ENCODE results near the gene AKIRIN1. TPM values are rescaled to one million over a fixed set of nuclear protein-coding genes. Genes with fewer than 3 reads are reported as not detected.
"Not testable (repeated sequence)": the region's sequence is repeated elsewhere in the genome, so short reads cannot be mapped to it uniquely, and the experiment has no call there.

The AKIRIN1 gene
- total and polyA plus RNA-seq, 12 donors, result 12.9 to 73.8 (median 53.1) TPM

GRCh38 chr1:38962113-38962512 is 29.0 kb upstream of the AKIRIN1 start:
- Histone ChIP-seq H3K4me3 (no peak overlapping the region), H3K9me3 (no peaks in the 10 kb centered on the region), H3K4me1 (peaks cover 0 to 8% (median 0%) of the 10 kb centered on the region in 9 donors), H3K27me3 (no peaks in the 10 kb centered on the region), H3K27ac (no peak overlapping the region), H3K36me3 (no peaks in the 10 kb centered on the region)
- no peak for TF ChIP-seq CTCF (IDR thresholded peaks at IDR 0.05)
- ATAC-seq (no peak), DNase-seq (no peak)
- 58 to 81% methylated on average over 3 of the region's 3 CpGs for WGBS, 2 donors
- intact Hi-C loops (cut with DNase I), result no loop called here

- H3K4me1 ChIP-seq, result peaks cover 0 to 8% (median 0%) of the 10 kb centered on the region in 9 donors
- H3K27ac ChIP-seq, result no peak overlapping the region
- no peaks in the 10 kb centered on the region for H3K36me3 ChIP-seq
- WGBS, 2 donors, result 87 to 88% methylated on average over 7 of the region's 7 CpGs
- H3K4me3 ChIP-seq, result no peak overlapping the region
- intact Hi-C loops (cut with DNase I), result no loop called here
- TF ChIP-seq CTCF (IDR thresholded peaks at IDR 0.05), result no peak
- no peaks in the 10 kb centered on the region for H3K27me3 ChIP-seq
- no peaks in the 10 kb centered on the region for H3K9me3 ChIP-seq
- DNase-seq, result no peak
- ATAC-seq, result no peak
Observed at GRCh38 chr1:38962560-38962959, 28.5 kb upstream of the AKIRIN1 start.

- Histone ChIP-seq H3K27ac (no peak overlapping the region), H3K4me1 (peaks cover 0 to 8% (median 0%) of the 10 kb centered on the region in 9 donors), H3K9me3 (no peaks in the 10 kb centered on the region), H3K4me3 (no peak overlapping the region), H3K27me3 (no peaks in the 10 kb centered on the region), H3K36me3 (no peaks in the 10 kb centered on the region)
- DNase-seq (no peak), ATAC-seq (peak in 1 of 8 donors; percentile 22)
- WGBS, 2 donors, result 62 to 63% methylated on average over 3 of the region's 3 CpGs
- intact Hi-C loops (cut with DNase I), result no loop called here
- TF ChIP-seq CTCF (IDR thresholded peaks at IDR 0.05), result peak in 4 of 9 donors; percentile 13 to 30 (median 22)
Observed at GRCh38 chr1:38964140-38964548, 26.9 kb upstream of the AKIRIN1 start.

GRCh38 chr1:38973145-38973544 is 17.9 kb upstream of the AKIRIN1 start:
- ATAC-seq; DNase-seq; H3K27me3 ChIP-seq; H3K9me3 ChIP-seq; H3K4me1 ChIP-seq; H3K4me3 ChIP-seq; H3K27ac ChIP-seq; intact Hi-C loops (cut with DNase I); H3K36me3 ChIP-seq: not testable (repeated sequence)
- WGBS, 2 donors, result 59 to 69% methylated on average over 6 of the region's 6 CpGs

- Histone ChIP-seq H3K4me1 (peaks cover 0 to 3% (median 0%) of the 10 kb centered on the region in 9 donors), H3K27ac (no peak overlapping the region), H3K27me3 (no peaks in the 10 kb centered on the region), H3K9me3 (peaks cover 0 to 15% (median 4%) of the 10 kb centered on the region in 11 donors), H3K36me3 (no peaks in the 10 kb centered on the region), H3K4me3 (no peak overlapping the region)
- WGBS, 2 donors, result 63 to 67% methylated on average over 13 of the region's 13 CpGs
- DNase-seq, result peak in 1 of 2 donors; percentile 15
- intact Hi-C loops (cut with DNase I), result no loop called here
- peak in 6 of 8 donors; percentile 56 to 87 (median 71) for ATAC-seq
- no peak for TF ChIP-seq CTCF (IDR thresholded peaks at IDR 0.05)
Observed at GRCh38 chr1:38973659-38974437, 17.2 kb upstream of the AKIRIN1 start.

GRCh38 chr1:38977399-38978244 is 13.5 kb upstream of the AKIRIN1 start:
- H3K4me3 ChIP-seq; H3K27me3 ChIP-seq; H3K4me1 ChIP-seq; DNase-seq; H3K27ac ChIP-seq; intact Hi-C loops (cut with DNase I); H3K36me3 ChIP-seq; ATAC-seq: not testable (repeated sequence)
- WGBS, 2 donors, result 89 to 91% methylated on average over 12 of the region's 12 CpGs
- peaks cover 0 to 17% (median 4%) of the 10 kb centered on the region in 11 donors for H3K9me3 ChIP-seq

GRCh38 chr1:38978245-38978542 is 12.9 kb upstream of the AKIRIN1 start:
- peaks cover 0 to 17% (median 4%) of the 10 kb centered on the region in 11 donors for H3K9me3 ChIP-seq
- not testable (repeated sequence) for DNase-seq

More at GRCh38 chr1:38978245-38978542, 12.9 kb upstream of the AKIRIN1 start:
- 93 to 96% methylated on average over 5 to 6 of the region's 6 CpGs for WGBS, 2 donors
- ATAC-seq; H3K4me3 ChIP-seq; H3K27me3 ChIP-seq; H3K4me1 ChIP-seq; intact Hi-C loops (cut with DNase I); H3K36me3 ChIP-seq; H3K27ac ChIP-seq: not testable (repeated sequence)
